Effector memory CD4-positive, alpha-beta T cell (primary cell): Measurements from ENCODE around the gene HPSE2.
"Not testable (repeated sequence)": the region's sequence is repeated elsewhere in the genome, so short reads cannot be mapped to it uniquely, and the experiment has no call there.

Source experiments
- DNase-seq, 3 donors: peaks; one replicate each; pipeline ENCODE4 v3.0.0-alpha.2; 2020
- H3K27ac ChIP-seq: 2 replicates; pipeline ENCODE4 v1.7.0; 2013; ENCODE audit warnings: mild to moderate bottlenecking, low read length, moderate library complexity; ENCODE audit not compliant: insufficient read depth, poor library complexity, severe bottlenecking
- H3K27me3 ChIP-seq: replicated peaks from 2 replicates; pipeline ENCODE4 v1.7.0; 2013; ENCODE audit warnings: mild to moderate bottlenecking, low read length; ENCODE audit not compliant: insufficient read depth, control insufficient read depth, poor library complexity, severe bottlenecking
- H3K36me3 ChIP-seq: 2 replicates; pipeline ENCODE4 v1.7.0; 2013; ENCODE audit warnings: mild to moderate bottlenecking, low read length, moderate library complexity; ENCODE audit not compliant: control insufficient read depth, insufficient read depth
- H3K4me1 ChIP-seq: 2 replicates; pipeline ENCODE4 v1.7.0; 2013; ENCODE audit warnings: low read length, mild to moderate bottlenecking; ENCODE audit not compliant: control insufficient read depth, insufficient read depth, poor library complexity, severe bottlenecking
- H3K4me3 ChIP-seq: 2 replicates; pipeline ENCODE4 v1.7.0; 2013; ENCODE audit warnings: low read length, low read depth, mild to moderate bottlenecking; ENCODE audit not compliant: insufficient read depth, poor library complexity, severe bottlenecking
- H3K9me3 ChIP-seq: 2 replicates; pipeline ENCODE4 v1.7.0; 2013; ENCODE audit warnings: mild to moderate bottlenecking, low read length, moderate library complexity; ENCODE audit not compliant: control insufficient read depth
- total RNA-seq, 3 donors: gene quantifications; one replicate each; lab custom pipeline; 2026; lab: John Stamatoyannopoulos, UW

The HPSE2 gene
- total RNA-seq = 0 to 0.39 (median 0) reads per million in 3 donors

GRCh38 chr10:99235658-99236626 is at the start of gene HPSE2:
Gene HPSE2 (minus strand): TSS chr10:99235852.
- H3K36me3 ChIP-seq = no peaks in the 10 kb centered on the region
- no peak within 1 kb of the TSS for H3K27ac ChIP-seq
- no peak within 1 kb of the TSS for H3K4me3 ChIP-seq
- no peak for DNase-seq
- H3K27me3 ChIP-seq = peaks cover 13% of the 10 kb centered on the region
- no peaks in the 10 kb centered on the region for H3K9me3 ChIP-seq
- H3K4me1 ChIP-seq = peaks cover 8% of the 10 kb centered on the region

- Histone ChIP-seq H3K27me3 (no peaks in the 10 kb centered on the region), H3K9me3 (no peaks in the 10 kb centered on the region), H3K36me3 (no peaks in the 10 kb centered on the region), H3K27ac (no peak overlapping the region), H3K4me1 (no peaks in the 10 kb centered on the region), H3K4me3 (no peak overlapping the region)
- no peak for DNase-seq
Measured at GRCh38 chr10:99280472-99280871, 44.8 kb upstream of the HPSE2 start.

GRCh38 chr10:99279626-99280111 is 44.0 kb upstream of the HPSE2 start:
- DNase-seq = no peak
- no peaks in the 10 kb centered on the region for H3K27me3 ChIP-seq
- H3K9me3 ChIP-seq = no peaks in the 10 kb centered on the region
- no peaks in the 10 kb centered on the region for H3K36me3 ChIP-seq
- H3K27ac ChIP-seq = no peak overlapping the region
- H3K4me1 ChIP-seq = no peaks in the 10 kb centered on the region
- H3K4me3 ChIP-seq = no peak overlapping the region

- Histone ChIP-seq H3K4me1 (no peaks in the 10 kb centered on the region), H3K4me3 (no peak overlapping the region), H3K27ac (no peak overlapping the region), H3K27me3 (no peaks in the 10 kb centered on the region), H3K9me3 (no peaks in the 10 kb centered on the region), H3K36me3 (no peaks in the 10 kb centered on the region)
- DNase-seq = no peak
Measured at GRCh38 chr10:99276848-99277486, 41.3 kb upstream of the HPSE2 start.

GRCh38 chr10:99266383-99266782 is 30.7 kb upstream of the HPSE2 start:
- H3K9me3 ChIP-seq = no peaks in the 10 kb centered on the region
- no peaks in the 10 kb centered on the region for H3K27me3 ChIP-seq
- H3K4me3 ChIP-seq = no peak overlapping the region
- no peaks in the 10 kb centered on the region for H3K4me1 ChIP-seq
- H3K27ac ChIP-seq = no peak overlapping the region
- H3K36me3 ChIP-seq = no peaks in the 10 kb centered on the region
- no peak for DNase-seq

- H3K4me1 ChIP-seq = no peaks in the 10 kb centered on the region
- no peak for DNase-seq
- no peaks in the 10 kb centered on the region for H3K9me3 ChIP-seq
- no peaks in the 10 kb centered on the region for H3K27me3 ChIP-seq
- H3K36me3 ChIP-seq = no peaks in the 10 kb centered on the region
- H3K4me3 ChIP-seq = no peak overlapping the region
- H3K27ac ChIP-seq = no peak overlapping the region
Measured at GRCh38 chr10:99248824-99249223, 13.2 kb upstream of the HPSE2 start.

GRCh38 chr10:99247893-99248292 is 12.2 kb upstream of the HPSE2 start:
- H3K27ac ChIP-seq, H3K4me3 ChIP-seq, H3K9me3 ChIP-seq, H3K27me3 ChIP-seq, H3K36me3 ChIP-seq, DNase-seq, H3K4me1 ChIP-seq: not testable (repeated sequence)

GRCh38 chr10:99236627-99237309 is 1.1 kb upstream of the HPSE2 start:
- H3K27me3 ChIP-seq = peaks cover 13% of the 10 kb centered on the region

GRCh38 chr10:99234791-99235657 is 628 bp downstream of the HPSE2 start:
- Histone ChIP-seq H3K9me3 (no peaks in the 10 kb centered on the region), H3K4me1 (peaks cover 8% of the 10 kb centered on the region), H3K36me3 (no peaks in the 10 kb centered on the region), H3K4me3 (no peak overlapping the region), H3K27me3 (peaks cover 13% of the 10 kb centered on the region), H3K27ac (no peak overlapping the region)
- DNase-seq = no peak

More at GRCh38 chr10:99236627-99237309, 1.1 kb upstream of the HPSE2 start:
- H3K36me3 ChIP-seq = no peaks in the 10 kb centered on the region
- H3K4me3 ChIP-seq = no peak overlapping the region
- H3K4me1 ChIP-seq = peaks cover 8% of the 10 kb centered on the region
- H3K27ac ChIP-seq = no peak overlapping the region
- no peak for DNase-seq
- H3K9me3 ChIP-seq = no peaks in the 10 kb centered on the region
